A673 (cell line): ENCODE measurements around the gene CTXN2.

Experiments
- CTCF ChIP-seq: fragments of 300-800, 200-600 bp; sonication (generic); conservative IDR thresholded peaks from 2 replicates; pipeline ENCODE4 v1.5.1; 2017; ENCODE audit warnings: low read depth, mild to moderate bottlenecking, antibody characterized with exemption, low read length, moderate library complexity, mixed read lengths
- EZH2 ChIP-seq: fragments of 200-600 bp; sonication (generic); IDR thresholded peaks from 2 replicates; pipeline ENCODE4 v1.6.1; 2017; ENCODE audit warnings: borderline replicate concordance, low read depth, mild to moderate bottlenecking, mixed read lengths, antibody characterized with exemption, low read length; ENCODE audit not compliant: poor library complexity, severe bottlenecking

DNA sequence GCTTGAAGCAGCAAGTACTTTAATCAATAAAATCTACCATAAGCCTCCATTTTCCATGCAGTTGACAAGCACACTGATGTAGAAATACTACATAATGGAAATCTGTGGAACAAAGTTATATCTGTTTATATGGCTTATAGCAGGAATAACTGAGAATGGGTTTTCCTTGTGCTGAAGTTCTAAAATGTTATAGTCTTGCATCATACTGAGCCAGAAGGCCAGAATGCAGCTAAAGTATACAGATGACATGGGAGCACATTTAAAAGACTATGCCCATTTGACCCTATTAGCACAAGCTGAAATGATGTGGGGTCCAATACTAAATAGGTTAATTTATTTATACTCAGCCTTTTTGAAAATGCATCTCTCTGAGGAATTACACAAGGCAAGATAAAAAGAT, 45.5 kb upstream of the CTXN2 start:
- TF ChIP-seq CTCF, result no peak
- no peak for TF ChIP-seq EZH2
